GM19328 (cell line): ENCODE measurements around the gene SUPT4H1.
A peak's percentile ranks its signal among the peaks of the same experiment; 100 is the strongest.

ENCODE experiments used
- ATAC-seq: cut with Tn5 transposase; IDR thresholded peaks from one replicate; pipeline ENCODE4 v1.9.1; 2021; ENCODE audit warnings: mild to moderate bottlenecking, moderate library complexity; ENCODE audit not compliant: unreplicated experiment

Gene SUPT4H1

DNA sequence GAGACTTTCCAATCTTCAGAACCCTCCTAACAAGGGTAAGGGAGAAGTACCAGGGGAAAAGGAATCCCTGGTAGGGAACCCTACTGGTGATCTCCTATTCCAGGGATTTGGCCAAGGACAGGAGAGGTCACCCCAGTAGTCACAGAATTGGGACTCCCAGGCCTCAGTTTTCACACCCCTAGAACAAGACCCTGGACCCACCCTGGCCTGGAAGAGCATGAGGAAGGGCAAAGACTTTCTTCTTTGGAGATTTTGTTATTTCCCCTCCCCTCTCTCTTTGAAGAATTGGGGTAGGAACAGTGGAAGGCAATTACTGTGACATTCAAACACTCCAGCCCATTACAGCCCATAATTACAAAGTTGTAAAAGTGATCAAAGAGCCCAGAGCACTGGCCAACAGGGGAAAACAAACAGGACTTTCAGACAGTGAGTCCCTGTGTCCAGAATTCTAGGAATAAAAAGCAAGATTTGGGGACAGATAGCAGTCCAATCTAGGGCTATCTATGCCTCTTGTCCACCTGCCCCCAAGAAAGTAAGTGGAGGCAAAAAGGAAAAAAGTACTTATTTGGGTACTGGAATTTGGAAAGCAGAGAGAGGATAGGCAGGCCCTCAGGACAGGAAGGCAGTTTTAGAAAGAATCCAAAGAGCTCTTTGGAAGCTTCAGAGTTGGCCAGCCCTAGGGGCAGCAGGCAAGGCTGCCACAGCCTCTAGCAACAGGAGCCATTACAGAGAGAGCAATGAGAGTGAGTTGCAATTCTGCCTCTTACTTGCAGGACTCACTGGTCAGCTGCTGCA, 13.4 kb upstream of the SUPT4H1 start:
- ATAC-seq = no peak

DNA sequence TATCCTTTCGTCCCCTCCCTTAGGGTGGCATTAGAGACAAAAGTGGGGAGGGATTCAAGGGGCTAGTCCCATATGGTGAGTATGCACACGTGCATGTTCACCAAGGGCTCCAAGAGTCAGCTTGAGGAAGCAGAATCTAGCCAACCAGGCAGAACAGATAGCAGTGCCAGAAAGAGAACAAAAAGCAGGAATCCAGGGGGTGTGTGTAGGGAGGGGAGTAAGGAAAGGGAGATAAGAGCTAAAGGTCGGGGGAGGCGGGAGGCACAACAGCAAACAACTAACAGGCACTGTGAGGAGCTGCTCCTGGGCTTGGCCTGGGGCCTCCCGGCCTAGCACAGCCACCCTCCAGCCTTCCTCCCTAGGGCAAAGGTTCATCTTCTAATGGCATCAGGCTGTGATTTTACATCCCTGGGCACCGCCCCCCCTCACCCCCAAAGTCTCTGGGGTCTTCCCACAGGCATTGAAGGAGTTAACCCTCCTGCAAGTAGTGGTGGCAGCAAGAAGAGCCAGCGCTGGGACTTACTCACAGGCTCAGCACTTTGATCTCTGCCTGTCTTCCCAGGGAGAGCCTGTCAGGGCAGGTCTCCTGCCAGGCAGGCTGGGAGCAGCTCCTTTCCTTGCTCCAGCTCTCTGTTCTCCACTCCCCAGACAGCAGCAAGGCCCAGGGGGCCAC, 12.4 kb upstream of the SUPT4H1 start:
- ATAC-seq = no peak

DNA sequence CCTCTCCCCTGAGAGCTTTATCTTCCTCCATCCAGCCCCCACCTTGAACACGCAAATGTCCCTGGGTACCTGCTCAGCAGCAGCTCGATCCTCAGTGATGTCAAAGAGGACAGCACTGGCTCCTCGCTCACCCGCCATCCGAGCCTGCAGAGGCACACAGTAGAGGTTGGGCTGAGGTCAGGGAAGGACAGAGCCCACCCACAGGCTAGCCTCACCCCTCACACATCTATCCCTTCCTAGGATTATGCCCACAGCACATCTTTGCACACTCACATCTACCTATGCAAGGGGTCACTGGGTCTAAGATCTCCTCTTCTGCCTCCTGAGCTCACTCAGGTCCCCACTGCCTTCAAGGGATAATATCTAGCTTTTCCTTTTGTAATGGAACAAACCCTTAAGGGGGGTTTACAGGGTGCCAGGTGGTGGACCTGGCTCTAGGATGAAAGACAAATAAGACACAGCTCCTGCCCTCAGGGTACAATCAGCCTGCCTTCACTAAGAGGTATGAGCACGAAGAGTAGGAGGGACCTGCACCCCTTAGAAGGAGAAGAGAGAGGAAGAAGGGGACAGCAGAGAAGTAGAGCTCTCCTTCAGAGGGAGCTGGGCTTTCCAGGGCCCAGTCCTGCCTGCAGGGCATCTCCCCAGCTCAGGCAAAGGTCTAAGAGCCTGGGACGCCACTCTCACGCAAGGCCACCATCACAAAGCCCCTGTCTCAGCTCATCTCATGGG, 11.6 kb upstream of the SUPT4H1 start:
- ATAC-seq = no peak

DNA sequence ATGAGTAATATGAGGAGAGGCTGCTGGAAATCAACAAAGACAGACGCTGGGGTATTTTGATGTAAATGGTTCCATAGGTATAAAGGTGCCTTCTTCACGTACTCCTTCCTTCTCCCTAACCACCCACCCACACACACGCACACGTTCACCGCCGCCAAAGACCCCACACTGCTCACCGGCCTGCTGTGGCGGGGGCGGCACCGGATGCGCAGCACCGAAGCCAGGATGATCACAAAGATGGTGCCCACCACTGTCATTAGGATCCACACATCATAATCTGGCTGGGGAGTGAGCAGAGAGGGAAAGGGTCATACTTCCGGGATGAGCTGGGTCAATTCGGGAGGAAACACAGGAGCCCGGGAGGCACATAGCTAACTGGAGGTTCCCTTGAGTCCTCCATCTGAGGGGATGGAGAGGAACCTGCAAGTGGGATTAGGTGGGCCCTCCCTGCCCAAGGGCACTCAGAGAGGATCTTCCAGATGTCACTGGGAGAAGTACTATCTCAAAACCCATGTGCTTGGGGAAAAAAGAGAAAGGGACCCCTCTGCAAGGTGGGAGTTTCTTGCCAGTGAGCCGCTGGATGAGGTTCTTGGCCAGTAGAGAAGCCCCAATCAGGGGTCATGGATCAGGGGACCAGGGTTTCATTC, 10.5 kb upstream of the SUPT4H1 start:
- no peak for ATAC-seq

DNA sequence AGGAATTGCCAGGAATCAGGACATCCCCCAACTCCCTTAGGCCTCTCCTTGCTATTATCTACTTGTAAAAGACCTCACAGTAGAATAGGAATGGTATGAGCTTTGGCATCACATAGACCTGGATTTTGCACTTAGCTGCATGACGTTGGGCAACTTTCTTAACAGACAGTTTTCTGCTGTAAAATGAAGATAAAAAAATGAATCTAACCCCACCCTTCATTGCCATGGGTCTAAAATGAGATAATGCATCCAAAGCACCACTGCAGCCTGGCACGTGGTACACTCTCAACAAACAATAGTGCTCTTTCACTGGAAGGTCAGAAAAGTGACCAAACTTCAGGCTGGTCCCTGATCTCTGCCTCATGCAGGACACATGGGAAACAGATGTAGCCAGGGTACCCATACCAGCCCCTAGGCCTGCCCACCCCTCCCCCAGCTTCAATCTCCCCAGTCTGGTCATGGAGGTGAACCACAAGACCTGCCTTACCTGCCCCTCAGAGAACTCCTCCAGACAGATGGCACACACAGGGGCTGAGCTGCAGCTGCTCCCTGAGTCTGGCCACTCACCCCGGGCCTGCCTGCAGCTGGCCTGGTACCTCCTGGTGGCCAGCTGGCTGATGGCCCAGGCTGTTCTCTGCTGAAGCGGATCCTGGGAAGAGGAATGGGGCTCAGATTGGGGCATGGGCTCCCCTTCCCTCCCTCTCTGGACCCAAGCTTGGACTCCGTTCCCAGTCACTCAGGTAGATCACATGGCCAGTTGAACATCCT, 8.5 kb upstream of the SUPT4H1 start:
- ATAC-seq = no peak

DNA sequence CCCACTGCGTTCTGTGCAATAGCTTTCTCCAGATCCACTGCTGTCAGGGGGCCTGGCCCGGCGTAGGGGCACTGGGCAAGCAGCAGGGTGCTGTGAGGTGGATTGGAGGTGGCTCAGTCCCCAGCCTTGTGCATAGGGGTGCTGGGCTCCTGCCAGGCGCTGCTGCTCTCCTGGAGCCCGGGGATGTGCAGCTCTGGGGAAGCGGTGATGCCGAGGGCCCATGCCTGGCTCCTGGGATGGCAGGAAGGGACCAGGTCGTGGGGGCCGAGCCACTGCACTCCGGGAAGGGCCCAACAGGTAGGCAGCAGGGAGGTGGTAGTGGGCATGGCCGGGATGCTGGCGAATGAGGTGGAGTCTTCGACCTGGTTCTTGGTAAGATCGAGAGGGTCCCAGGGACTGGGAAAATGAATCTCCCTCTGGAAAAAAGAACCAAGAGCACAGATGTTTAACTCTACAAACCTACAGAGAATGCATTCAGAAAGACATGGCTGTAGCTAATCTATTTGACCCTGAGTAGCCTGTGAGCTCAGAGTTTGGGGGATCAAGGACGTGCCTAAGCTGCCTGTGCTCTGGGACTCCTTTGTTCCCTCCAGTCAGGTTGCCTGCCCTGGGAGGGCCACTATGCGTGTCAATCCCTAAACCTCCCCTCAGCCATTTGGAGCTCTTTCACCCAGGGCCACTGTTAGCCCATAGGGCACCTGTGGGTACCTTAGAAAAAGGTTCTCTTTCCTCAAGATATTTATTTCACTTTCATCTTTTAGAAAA, 6.6 kb upstream of the SUPT4H1 start:
- ATAC-seq = no peak

DNA sequence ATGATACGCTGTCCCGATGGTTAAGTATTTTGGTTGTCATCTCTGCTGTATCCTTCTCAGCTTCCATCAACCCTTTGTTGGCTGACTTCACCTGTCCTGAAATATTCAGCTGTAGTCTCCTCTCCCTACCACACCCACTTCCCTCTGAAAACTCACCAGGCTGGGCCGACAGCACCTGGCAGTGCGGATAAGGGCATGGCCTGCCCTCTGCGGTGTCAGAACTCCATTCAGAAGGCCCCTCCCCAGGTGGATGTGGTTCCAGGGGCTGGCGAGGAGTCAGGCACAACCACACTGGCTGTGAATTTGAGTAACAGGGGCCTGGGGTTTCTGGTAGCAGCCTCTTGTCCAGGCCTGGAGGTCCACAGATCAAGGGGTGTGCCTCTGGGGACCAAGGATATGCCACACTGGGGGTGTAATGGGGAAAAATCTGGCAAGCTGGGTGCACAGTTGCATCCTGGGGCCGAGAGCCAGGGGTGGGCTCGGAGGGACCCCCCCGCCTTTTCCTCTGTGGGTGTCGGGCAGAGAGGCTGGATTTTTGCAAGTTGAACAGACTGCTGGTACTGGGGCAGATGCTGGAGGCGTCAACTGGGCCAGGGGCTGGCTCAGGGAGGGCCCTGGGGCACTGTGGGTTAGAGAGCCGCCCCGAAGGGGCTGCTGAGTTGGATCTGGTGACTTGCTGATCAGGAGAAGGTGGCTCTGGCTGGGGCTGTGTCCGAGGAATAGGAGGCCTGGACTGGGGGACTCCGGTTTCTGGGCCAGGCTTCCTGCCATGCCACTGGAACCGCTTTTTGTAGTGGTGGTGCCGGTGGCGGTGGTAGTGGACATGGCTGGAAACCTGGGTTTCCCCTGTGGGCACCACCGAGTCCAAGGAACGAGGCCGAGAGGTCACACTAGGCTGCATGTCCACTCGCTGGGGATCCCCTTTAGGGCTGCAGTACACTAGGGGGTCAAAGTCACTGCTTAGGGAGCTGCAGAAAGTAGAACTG, 5.6 kb upstream of the SUPT4H1 start:
- no peak for ATAC-seq

DNA sequence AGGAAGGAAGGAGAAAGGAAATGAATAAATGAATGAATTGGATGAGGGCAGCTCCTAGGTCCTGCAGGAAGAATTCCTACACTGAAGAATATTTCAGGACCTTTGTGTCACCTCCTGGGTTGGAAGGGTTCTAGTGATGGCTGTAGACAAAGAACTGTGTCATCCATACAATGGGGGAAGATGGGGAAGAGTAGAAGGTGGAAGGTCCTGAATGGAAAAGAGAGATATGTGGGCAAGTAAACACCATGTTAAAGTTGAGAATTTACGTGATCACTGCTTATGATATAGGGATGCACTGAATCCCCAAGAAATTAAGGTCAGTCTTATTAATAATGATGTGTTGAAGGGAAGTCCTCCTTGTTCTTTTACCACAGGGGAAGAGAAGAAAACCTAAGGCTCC, 4.2 kb upstream of the SUPT4H1 start:
- ATAC-seq = no peak

DNA sequence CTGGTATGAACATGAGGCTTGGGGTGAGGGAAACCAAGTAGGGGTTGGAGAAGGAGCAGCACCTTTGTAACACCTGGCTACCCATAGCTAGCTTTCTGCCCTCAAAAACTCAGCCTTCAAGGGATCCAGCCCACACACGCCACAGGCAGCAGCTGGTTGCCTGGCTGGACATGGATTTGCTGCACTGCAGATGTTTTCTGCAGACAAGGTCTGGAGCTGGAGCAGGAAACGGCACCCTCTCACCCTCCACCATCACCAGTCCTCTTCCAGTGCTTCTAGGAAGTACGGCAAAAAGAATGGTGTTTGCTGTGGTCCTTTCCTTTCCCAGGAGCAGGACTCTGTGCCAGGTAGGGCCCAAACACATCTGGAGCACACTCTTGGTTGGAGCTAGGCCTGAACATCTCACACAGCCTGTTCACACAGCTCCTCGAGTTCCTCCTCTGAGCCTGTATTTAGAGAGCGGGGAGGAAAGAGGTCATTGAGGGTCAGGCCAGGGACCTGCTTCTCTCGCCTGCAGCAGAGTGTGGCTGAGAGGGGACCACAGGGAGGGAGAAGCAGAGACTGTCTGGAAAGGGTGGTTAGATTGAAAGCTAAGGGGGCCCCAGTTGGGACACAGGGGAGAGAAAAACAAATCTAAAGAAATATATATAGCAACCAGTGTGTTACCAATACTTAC, 2.7 kb upstream of the SUPT4H1 start:
- ATAC-seq = no peak

DNA sequence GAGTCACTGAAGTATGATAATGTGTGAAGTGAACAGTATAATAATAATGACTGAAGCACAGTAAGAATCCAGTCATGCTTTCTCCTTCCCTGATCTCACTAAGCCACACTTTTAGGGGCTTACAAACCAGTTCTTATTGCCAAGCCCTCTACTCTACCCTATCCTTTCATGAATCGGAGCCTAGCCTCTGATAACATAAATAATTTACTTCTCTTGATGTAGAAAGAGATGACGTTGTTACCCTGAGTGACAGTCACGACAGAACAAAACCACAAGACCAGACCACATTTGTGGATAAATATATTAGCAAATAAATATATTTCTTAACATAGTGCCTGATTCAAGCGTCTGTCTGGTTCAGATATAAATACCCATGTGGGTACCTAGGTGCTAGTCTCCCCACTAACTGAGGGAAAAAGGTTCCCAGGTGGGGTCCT, 1.4 kb upstream of the SUPT4H1 start:
- ATAC-seq = no peak

DNA sequence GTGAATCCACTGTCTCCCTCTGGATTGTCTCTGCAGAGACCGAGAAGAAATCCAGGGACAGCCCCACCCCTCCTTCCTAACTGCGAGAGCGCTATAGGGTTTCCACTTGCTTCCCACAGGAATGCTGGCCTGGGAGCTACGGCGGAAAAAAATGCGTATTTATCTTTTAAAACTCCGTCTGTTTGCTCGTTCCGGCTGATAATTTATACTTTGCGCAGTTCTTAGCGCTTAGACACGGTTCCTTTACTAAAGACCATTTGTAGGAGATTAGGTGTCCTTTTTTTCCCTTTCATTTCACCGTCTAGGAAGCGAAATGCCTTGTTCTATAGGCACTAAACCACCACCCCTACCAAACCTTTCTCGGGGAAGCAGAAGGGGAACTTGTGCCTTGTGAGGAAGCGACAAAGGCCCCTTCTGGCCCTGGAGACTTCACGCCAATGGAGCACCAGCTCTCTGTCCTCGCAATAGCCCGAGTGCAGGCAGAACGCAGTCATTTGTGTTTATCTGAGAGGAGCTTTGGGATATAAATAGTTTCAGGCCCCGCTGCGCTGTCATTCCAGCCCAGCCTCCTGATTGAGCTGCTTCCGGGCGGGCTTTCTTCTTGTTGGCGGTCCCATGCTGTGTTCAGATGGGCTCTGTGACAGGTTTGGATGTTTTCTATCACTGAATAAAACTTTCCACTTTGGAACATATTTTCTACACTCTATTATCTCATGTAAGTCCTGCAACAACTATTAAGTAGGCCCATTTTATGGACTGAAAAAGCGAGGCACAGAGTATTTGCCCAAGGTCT, 791 bp upstream of the SUPT4H1 start:
- no peak for ATAC-seq

DNA sequence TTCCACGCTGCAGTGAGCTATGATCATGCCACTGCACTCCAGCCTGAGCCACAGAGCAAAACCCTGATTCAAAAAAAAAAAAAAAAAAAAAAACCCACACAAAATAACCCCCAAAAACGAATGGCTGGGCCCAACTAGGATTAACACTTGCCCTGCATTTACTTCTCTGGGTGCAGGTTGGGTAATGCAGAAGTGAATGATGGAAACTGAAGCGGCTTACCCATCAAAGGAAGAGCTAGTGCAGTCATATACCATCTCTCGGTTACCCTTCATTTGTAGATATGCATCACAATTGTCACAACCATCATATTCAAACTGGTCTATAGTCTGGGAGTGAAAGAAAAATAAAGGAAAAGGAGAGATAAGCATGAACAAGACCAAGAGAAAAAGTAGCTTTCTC, 819 bp downstream of the SUPT4H1 start:
- no peak for ATAC-seq

DNA sequence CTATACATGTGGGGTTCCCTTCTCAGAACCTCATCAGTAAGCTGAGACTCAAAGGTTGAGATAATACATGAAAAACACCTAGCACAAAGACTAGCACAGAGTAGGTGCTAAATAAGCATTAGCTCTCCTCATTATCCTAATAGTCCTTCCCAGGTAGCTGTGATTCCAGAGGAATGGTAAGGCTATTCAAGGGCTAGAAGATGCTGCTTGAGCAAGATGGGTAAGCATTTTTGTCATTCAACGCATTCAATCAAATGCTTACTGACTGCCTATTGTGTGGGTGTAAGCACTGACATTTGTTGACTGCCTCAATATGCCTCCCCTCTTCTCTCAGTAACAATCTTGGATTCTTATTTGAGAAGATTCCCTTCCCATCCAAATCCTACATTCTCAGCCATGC, 4.0 kb downstream of the SUPT4H1 start:
- no peak for ATAC-seq

DNA sequence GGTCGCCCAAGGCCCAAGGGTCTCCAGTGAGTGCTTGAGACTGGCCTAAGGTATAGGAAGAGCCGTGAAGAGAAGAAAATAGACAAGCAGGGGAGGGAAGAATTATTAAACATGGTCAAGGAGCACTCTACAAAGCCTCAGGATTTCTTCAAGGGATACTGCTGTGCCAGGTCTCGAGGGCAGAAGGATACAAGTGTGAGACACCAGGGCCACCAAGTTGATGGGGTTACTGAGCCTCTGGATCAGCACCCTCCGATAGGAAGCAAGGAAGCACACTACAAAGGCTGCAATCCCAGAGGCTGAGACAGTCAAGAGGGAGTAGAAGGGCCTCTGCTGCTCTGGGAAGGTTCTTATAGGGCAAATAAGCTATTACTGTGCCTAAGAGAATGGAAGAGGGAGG, 6.5 kb downstream of the SUPT4H1 start:
- no peak for ATAC-seq

DNA sequence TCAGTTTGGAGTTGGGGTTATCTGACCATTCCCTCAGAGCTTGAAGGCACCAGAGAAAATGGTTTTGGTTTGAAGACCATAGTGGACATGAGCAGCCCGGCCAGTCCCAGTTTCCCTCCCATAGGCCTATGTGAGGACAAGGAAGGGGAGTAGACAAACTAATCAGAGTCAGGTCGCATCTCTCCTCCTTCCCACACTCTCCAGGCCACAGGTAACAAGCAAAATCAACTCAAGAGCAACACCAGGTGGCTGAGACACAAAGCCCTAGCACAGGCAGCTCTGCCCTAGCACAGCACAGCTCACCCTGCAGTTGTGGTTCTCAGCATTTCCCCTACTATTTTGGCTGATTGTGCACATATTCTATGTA, 7.2 kb downstream of the SUPT4H1 start:
- peak; percentile 36 for ATAC-seq

DNA sequence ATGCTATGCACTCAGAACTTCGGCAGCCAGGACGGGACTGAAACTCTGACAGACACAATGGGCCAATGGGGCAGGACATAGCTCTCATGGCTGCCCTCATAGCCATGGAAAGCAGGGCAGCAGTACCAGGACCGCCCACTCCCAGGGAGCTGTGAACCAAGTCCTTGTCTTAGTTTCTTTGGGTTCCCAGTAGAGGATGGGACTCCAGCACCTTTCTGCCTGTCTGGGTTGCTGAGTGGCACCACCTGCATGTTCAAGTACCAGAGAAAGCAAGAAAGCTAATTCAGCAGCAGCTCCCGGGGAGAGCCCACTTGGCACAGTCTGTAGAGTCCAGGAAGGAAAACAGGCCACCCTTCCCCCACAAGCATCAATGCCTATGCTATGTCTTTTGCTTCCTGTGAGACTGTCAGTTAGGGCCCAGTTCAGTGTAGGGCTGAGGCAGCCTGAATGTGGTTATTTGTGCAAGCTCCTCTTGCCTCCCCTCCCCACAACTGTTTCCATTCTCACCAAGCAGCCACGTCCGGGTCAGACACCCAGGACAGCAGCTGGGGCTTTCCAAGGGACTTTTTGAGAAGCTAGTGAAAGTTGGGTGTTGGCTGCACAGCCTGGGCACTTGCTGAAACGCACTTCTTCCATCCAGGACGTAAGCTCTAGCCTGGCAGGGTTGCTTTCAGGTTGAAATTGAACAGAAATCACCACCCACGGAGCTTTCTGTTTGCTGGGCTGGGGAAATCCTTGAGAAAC, 7.8 kb downstream of the SUPT4H1 start:
- peak; percentile 81 for ATAC-seq

DNA sequence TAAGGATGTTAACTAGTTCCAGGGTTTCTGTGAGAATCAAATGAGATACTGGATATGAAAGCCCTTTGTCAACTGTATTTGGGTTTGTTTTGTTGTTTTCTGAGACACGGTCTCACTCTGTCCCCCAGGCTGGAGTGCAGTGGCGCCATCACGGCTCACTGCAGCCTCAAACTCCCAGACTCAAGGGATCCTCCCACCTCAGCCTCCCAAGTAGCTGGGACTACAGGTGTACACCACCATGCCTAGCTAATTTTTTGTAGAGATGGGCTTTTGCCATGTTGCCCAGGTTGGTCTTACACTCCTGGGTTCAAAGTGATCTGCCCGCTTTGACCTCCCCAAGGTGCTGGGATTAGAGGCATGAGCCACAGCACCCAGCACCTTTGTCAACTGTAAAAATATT, 8.9 kb downstream of the SUPT4H1 start:
- ATAC-seq = no peak
